Bronchial epithelial cell (primary cell): Measurements from ENCODE around the gene OLFM1. TPM values are rescaled to one million over a fixed set of nuclear protein-coding genes. Genes with fewer than 3 reads are reported as not detected.

ENCODE experiments used
- DNase-seq: peaks from one replicate; pipeline ENCODE4 v3.0.0-alpha.2; 2010; ENCODE audit warnings: low read depth
- FAIRE-seq: peaks from 2 replicates; lab custom pipeline; 2011; peaks lifted over from hg19 to GRCh38; lab: Jason Lieb, UNC
- H3K27me3 ChIP-seq: 2 replicates; pipeline ENCODE4 v1.5.1; 2011; ENCODE audit warnings: low read length; ENCODE audit not compliant: control insufficient read depth, insufficient read depth
- H3K36me3 ChIP-seq: 2 replicates; pipeline ENCODE4 v1.5.1; 2011; ENCODE audit warnings: low read length; ENCODE audit not compliant: control insufficient read depth, insufficient read depth
- H3K4me3 ChIP-seq: 2 replicates; pipeline ENCODE4 v1.5.1; 2011; ENCODE audit warnings: mild to moderate bottlenecking, low read depth, low read length, control low read depth
- total RNA-seq: library from RNA; depleted of rRNA; stranded (reverse); fragments of >200 nt; gene quantifications from 2 replicates; pipeline ENCODE4 v1.2.1, GENCODE V29; 2014
- TF ChIP-seq, protein P1 (sequence below): IDR thresholded peaks from 2 replicates; pipeline ENCODE4 v1.5.1; 2011; ENCODE audit warnings: mild to moderate bottlenecking, moderate library complexity, low read length, control low read depth, inconsistent platforms; ENCODE audit not compliant: insufficient read depth, severe bottlenecking

OLFM1 gene
- total RNA-seq, 1 donor from 2014 or later = 0.26 TPM

DNA sequence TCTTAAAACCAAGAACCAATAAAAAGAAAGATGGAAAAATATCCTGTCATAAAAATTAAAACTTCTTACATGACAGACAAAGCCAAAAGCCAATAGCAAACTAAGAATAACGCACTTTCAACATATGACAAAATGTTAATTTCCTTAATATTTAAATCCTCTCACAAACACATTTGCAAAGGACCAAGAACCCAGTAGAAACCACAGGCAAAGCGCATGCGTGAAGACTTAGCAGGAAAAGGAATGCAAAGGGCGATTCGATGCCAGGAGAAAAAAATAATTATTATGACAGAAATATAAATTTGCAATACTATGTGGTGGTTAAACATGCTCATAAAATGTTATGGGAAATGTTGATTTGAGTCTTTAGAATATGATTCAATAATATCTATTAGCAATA is 39.9 kb upstream of the OLFM1 start:
- TF ChIP-seq, protein P1, sequence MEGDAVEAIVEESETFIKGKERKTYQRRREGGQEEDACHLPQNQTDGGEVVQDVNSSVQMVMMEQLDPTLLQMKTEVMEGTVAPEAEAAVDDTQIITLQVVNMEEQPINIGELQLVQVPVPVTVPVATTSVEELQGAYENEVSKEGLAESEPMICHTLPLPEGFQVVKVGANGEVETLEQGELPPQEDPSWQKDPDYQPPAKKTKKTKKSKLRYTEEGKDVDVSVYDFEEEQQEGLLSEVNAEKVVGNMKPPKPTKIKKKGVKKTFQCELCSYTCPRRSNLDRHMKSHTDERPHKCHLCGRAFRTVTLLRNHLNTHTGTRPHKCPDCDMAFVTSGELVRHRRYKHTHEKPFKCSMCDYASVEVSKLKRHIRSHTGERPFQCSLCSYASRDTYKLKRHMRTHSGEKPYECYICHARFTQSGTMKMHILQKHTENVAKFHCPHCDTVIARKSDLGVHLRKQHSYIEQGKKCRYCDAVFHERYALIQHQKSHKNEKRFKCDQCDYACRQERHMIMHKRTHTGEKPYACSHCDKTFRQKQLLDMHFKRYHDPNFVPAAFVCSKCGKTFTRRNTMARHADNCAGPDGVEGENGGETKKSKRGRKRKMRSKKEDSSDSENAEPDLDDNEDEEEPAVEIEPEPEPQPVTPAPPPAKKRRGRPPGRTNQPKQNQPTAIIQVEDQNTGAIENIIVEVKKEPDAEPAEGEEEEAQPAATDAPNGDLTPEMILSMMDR = no peak
- no peak overlapping the region for H3K4me3 ChIP-seq
- H3K27me3 ChIP-seq = no peaks in the 10 kb centered on the region
- FAIRE-seq = no peak
- no peak for DNase-seq
- H3K36me3 ChIP-seq = no peaks in the 10 kb centered on the region

DNA sequence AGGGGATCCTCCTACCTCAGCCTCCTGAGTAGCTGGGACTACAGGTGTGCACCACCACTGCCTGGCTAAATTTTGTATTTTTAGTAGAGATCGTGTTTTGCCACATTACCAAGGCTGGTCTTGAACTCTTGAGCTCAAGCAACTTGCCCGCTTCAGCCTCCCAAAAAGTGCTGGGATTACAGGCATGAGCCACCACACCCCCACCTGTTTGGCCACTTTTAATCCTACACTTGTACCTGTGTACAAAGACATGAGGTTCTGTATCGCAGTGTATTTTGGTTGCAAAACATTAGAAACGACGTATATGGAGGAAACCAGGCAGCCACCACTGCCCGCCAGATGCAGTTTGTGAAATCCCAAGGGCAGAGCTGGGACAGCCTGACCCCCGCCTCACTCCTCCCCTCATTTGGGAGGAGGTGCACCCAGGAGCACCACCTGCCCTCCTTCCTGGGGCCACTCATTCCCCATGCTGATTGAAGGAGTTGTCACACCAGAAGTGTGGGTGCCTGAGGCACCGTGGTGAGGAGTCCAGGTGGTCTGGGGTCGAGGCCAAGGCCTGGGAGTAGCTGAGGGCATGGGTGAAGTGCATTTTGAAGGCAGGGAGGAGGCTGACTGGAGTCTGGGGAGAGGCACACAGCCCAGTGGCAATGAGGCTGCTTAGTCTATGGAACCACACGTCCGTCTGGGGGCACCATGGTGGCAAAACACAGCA is 39.3 kb upstream of the OLFM1 start:
- DNase-seq (no peak), FAIRE-seq (no peak)
- Histone ChIP-seq H3K36me3 (no peaks in the 10 kb centered on the region), H3K27me3 (no peaks in the 10 kb centered on the region), H3K4me3 (no peak overlapping the region)
- TF ChIP-seq, protein P1 = no peak

DNA sequence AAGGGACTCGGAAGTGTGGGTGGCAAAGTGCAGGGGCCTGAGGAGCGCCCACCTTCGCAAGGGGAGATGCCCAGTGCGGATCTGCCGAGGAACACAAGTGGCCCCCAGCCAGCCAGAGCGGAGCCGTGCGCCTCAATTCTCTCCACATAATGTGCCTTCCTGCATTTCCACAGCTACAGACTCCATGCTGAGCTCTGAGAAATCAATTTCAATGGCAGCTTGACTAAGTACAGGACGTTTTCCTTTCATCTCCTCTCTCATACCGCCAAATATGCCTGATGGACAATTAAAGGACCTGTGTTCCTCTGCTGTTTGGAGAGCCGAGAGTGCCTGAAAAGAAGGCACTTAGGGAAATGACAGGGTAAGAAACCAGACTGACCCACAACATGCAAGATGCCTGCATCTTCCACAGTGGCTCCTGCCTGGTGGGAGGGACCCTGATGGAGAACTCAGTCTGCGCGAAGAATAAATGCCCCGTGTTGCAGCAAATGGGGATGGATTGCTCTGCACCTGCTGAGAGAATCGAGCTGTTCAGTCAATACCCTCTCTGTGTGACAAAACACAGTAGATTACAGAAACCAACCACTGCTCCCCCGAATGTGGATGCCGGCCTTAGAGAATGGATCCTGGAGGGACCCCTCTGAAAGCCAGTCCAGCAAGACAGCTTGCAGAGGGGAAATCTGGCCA is 38.6 kb upstream of the OLFM1 start:
- Histone ChIP-seq H3K27me3 (no peaks in the 10 kb centered on the region), H3K36me3 (no peaks in the 10 kb centered on the region), H3K4me3 (no peak overlapping the region)
- no peak for FAIRE-seq
- TF ChIP-seq, protein P1 = no peak
- no peak for DNase-seq

DNA sequence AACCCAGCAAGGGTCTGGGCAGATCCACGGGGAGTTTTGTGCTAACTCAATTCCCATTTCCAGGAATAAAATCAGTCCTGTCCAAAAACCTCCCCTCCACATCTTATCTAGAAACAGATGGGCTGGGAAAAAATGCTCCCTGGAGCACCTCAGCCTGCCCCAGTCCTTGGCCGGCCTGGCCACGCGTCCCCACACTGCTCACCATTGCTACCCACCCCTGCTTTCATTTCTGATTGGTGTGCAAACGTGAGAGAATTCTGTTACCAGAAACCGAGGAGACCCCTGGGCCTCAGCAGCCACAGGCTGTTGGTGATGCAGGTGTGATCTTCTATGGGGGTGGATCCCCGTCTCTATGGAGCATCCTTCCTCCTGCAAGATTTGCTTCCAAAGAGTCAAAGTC is 38.0 kb upstream of the OLFM1 start:
- no peaks in the 10 kb centered on the region for H3K36me3 ChIP-seq
- no peak overlapping the region for H3K4me3 ChIP-seq
- TF ChIP-seq, protein P1 = no peak
- DNase-seq (no peak), FAIRE-seq (no peak)
- no peaks in the 10 kb centered on the region for H3K27me3 ChIP-seq

DNA sequence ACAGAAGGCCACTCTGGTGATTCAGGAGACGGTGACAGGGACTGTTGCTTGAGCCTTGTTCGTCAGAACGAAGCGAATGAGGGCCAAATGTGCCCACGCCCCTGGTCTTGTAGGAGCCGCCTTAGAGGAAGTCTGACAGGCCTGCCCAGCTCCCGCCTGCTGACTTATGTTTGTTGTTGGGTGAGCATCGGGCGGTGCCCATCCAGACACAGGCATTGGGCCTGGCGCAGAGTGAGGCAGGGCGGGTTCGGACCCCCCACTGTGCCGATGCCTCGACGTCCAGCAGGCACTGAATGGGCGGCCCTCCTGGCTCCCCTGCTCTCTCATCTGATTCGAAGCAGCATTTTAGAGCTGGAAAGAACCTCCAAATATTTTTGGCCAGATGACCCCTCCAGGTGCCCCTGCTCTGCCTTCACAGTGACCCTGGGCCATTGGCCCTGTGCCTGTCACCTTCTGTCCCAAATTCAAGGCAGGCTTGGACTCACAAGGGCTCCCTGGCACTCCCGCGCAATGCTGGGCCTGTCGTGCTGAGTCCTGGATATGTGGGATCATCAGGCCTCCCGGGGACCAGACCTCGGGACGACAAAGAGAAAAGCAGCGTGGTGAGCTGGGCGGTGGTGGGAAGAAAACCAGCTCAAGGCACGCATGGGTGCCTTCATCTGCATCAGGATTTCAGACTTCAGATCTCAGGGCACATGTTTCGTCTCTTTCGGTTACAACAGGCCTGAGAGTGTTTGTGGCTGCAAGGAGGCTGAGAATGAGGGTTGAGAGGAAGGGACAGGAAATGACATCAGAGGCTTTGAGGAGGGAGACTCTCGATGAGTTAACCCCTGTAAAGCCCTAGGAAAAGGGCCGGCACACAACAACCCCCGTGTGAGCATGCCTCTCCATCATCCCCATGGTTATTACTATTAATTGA is 37.1 kb upstream of the OLFM1 start:
- Histone ChIP-seq H3K27me3 (no peaks in the 10 kb centered on the region), H3K4me3 (no peak overlapping the region), H3K36me3 (no peaks in the 10 kb centered on the region)
- DNase-seq (no peak), FAIRE-seq (no peak)
- TF ChIP-seq, protein P1 = no peak
